GM12874 (cell line): ENCODE measurements around the gene SPACA7.

ENCODE experiments used
- TF ChIP-seq, protein P1 (sequence below): IDR thresholded peaks from 2 replicates; pipeline ENCODE4 v1.5.1; 2011; ENCODE audit warnings: low read depth, mild to moderate bottlenecking, control low read depth, low read length, moderate library complexity; ENCODE audit not compliant: insufficient read depth

SPACA7 gene

GRCh38 chr13:112345826-112346172 is 30.4 kb upstream of the SPACA7 start:
- TF ChIP-seq, protein P1, sequence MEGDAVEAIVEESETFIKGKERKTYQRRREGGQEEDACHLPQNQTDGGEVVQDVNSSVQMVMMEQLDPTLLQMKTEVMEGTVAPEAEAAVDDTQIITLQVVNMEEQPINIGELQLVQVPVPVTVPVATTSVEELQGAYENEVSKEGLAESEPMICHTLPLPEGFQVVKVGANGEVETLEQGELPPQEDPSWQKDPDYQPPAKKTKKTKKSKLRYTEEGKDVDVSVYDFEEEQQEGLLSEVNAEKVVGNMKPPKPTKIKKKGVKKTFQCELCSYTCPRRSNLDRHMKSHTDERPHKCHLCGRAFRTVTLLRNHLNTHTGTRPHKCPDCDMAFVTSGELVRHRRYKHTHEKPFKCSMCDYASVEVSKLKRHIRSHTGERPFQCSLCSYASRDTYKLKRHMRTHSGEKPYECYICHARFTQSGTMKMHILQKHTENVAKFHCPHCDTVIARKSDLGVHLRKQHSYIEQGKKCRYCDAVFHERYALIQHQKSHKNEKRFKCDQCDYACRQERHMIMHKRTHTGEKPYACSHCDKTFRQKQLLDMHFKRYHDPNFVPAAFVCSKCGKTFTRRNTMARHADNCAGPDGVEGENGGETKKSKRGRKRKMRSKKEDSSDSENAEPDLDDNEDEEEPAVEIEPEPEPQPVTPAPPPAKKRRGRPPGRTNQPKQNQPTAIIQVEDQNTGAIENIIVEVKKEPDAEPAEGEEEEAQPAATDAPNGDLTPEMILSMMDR, result no peak

GRCh38 chr13:112346173-112346898 is 29.8 kb upstream of the SPACA7 start:
- TF ChIP-seq, protein P1, result no peak

DNA sequence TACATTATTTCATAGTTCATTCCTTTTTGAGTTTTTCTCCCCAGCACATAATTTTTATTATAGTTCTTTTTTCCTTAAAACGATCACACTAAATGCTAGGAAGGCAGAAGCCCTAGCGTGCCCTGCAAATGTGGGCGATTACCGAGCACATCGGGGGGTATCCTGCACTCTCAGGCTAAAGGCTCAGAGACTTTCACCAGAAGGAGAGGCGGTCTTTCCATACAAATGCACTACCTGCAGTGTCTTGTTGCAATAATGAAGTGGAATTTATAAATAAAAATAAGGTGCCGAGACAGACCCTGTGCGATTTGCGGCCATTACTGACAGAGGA is 29.3 kb upstream of the SPACA7 start:
- TF ChIP-seq, protein P1, result no peak

GRCh38 chr13:112347986-112348385 is 28.2 kb upstream of the SPACA7 start:
- TF ChIP-seq, protein P1, result no peak

DNA sequence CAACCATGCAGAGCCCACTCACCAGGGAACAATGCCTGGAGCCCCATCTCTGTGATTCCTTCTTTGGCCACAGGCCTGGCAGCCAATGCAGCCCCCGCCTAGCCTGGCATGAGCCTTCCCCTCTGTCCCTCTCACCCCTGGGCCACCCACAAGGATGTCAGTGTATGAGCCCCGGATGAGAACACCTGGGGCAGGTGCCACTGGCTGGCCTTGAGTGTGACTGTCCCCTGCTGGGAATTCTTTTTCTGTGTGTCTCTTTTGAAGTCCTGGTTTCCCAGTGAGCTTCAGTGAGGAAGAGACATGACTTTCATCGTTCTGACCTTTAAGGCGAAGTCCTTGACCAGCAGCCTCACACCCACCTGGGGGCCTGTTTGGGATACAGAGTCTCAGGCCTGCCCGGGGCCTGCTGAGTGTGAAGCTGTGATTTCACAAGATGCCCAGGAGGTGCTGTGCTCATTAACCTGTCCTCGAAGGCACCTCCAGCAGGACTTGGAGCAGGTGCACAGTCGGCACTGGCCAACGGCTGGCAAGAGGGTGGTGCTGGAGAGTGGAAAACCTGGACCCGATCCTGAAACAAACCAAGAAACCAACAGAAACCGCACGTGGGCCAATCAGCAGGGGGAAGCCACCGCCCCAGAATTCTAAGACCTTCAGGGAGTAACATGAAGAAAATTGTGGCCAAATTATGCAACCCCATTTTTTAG is 27.4 kb upstream of the SPACA7 start:
- TF ChIP-seq, protein P1, result no peak

DNA sequence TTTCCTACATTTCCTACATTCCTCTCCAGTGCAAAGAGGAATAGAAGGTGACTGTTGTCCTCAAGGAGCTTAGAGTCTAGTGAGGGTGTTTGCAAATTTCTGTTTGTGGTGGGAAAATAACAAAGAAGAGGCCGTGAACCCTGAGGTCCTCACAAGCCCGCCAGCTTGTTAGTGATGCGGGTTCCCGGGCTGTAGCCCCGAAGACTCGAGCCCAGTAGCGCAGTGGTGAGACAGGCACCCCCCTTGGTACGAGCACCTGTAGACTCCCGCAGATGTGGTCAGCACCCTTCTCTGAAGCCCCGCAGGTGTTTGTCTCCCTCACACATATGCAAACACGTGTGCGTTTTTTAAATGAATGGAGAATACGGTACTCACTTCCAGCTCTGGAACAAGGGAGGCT is 26.5 kb upstream of the SPACA7 start:
- TF ChIP-seq, protein P1, result no peak

DNA sequence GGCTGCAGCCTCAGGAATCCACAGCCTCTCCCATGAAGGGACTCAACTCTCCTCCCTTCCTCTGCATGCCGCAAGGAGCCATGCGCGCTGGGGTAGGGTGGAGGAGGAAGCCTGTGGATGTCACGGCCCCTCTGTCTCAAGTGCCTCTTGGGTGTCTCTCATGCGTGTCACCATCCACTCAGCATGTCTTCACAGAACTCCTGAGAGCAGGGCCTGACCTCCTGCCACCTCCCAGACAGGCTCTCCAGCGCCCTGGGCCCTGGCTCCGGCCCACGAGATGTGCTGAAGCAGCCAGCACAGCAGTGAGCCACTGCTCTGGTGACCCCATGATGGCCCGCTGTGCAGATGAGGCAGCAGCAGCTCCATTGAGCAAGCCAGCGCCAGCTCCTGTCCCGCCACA is 25.9 kb upstream of the SPACA7 start:
- TF ChIP-seq, protein P1, result no peak
